OCI-LY1 (cell line): ENCODE measurements around the gene DCX.

Experiments used
- H2AFZ ChIP-seq: fragments of 200-600 bp; sonication (generic), shearing (Covaris generic); 2 replicates; pipeline ENCODE4 v1.6.0; 2014; ENCODE audit warnings: antibody characterized with exemption, mild to moderate bottlenecking, low read length
- H3F3A ChIP-seq: fragments of 200-600 bp; sonication (generic), shearing (Covaris generic); 2 replicates; pipeline ENCODE4 v1.6.0; 2014; ENCODE audit warnings: mild to moderate bottlenecking, antibody characterized with exemption, low read length, moderate library complexity; ENCODE audit not compliant: insufficient read depth
- H3K27ac ChIP-seq: fragments of 200-600 bp; sonication (generic); 2 replicates; pipeline ENCODE4 v1.5.1; 2014; ENCODE audit warnings: low read length, mixed run types, mild to moderate bottlenecking, low read depth; ENCODE audit not compliant: poor library complexity, severe bottlenecking
- H3K27me3 ChIP-seq: fragments of 200-600 bp; sonication (generic); 2 replicates; pipeline ENCODE4 v1.6.0; 2014; ENCODE audit warnings: antibody characterized with exemption, mild to moderate bottlenecking, low read length, moderate library complexity; ENCODE audit not compliant: insufficient read depth
- H3K36me3 ChIP-seq: fragments of 200-600 bp; sonication (generic); 2 replicates; pipeline ENCODE4 v1.6.1; 2014; ENCODE audit warnings: mild to moderate bottlenecking, antibody characterized with exemption, low read length, moderate library complexity, mixed read lengths; ENCODE audit not compliant: insufficient read depth
- H3K4me1 ChIP-seq: fragments of 200-600 bp; sonication (generic); 2 replicates; pipeline ENCODE4 v1.5.1; 2014; ENCODE audit warnings: mild to moderate bottlenecking, low read length, moderate library complexity; ENCODE audit not compliant: insufficient read depth, severe bottlenecking
- H3K4me2 ChIP-seq: fragments of 200-600 bp; sonication (generic), shearing (Covaris generic); 2 replicates; pipeline ENCODE4 v1.6.1; 2014; ENCODE audit warnings: low read length
- H3K4me3 ChIP-seq: fragments of 200-600 bp; sonication (generic); 2 replicates; pipeline ENCODE4 v1.5.1; 2014; ENCODE audit warnings: low read length, low read depth, mild to moderate bottlenecking, mixed read lengths; ENCODE audit not compliant: poor library complexity, severe bottlenecking
- H3K79me2 ChIP-seq: fragments of 200-600 bp; shearing (Covaris generic); 2 replicates; pipeline ENCODE4 v1.6.1; 2016; ENCODE audit warnings: mixed run types, low read length, mixed read lengths; ENCODE audit not compliant: insufficient read depth
- H3K9ac ChIP-seq: fragments of 200-600 bp; sonication (generic), shearing (Covaris generic); 2 replicates; pipeline ENCODE4 v1.6.1; 2014; ENCODE audit warnings: mild to moderate bottlenecking, low read length, mixed read lengths
- H3K9me2 ChIP-seq: fragments of 200-600 bp; sonication (generic), shearing (Covaris generic); 2 replicates; pipeline ENCODE4 v1.6.1; 2014; ENCODE audit warnings: low read depth, mild to moderate bottlenecking, low read length, mixed read lengths
- H3K9me3 ChIP-seq: fragments of 200-600 bp; shearing (Covaris generic); 2 replicates; pipeline ENCODE4 v1.6.1; 2014; ENCODE audit warnings: low read length, mixed read lengths
- H4K20me1 ChIP-seq: fragments of 200-600 bp; sonication (generic), shearing (Covaris generic); 2 replicates; pipeline ENCODE4 v1.6.0; 2016; ENCODE audit warnings: mild to moderate bottlenecking, low read length; ENCODE audit not compliant: insufficient read depth
- CTCF ChIP-seq: fragments of 200-600 bp; sonication (generic), shearing (Covaris generic); IDR thresholded peaks from 2 replicates; pipeline ENCODE4 v1.5.1; 2017; ENCODE audit warnings: mild to moderate bottlenecking, antibody characterized with exemption, low read length, moderate library complexity, mixed read lengths
- EZH2 ChIP-seq: fragments of 200-600 bp; sonication (generic), shearing (Covaris generic); IDR thresholded peaks from 2 replicates; pipeline ENCODE4 v1.8.0; 2017; ENCODE audit warnings: borderline replicate concordance, mixed run types, mild to moderate bottlenecking, antibody characterized with exemption, low read length, moderate library complexity, mixed read lengths

DCX gene

GRCh38 chrX:111376486-111376885 is 35.5 kb downstream of the DCX start:
- H3K27me3 ChIP-seq: no peaks in the 10 kb centered on the region
- no peaks in the 10 kb centered on the region for H3K4me1 ChIP-seq
- H3K36me3 ChIP-seq: no peaks in the 10 kb centered on the region
- H3K9me2 ChIP-seq: no peaks in the 10 kb centered on the region
- H3K79me2 ChIP-seq: no peaks in the 10 kb centered on the region
- H4K20me1 ChIP-seq: no peaks in the 10 kb centered on the region
- no peaks in the 10 kb centered on the region for H3K9me3 ChIP-seq
- no peak for TF ChIP-seq CTCF
- TF ChIP-seq EZH2: no peak
- H3K4me3 ChIP-seq: no peak overlapping the region
- no peak overlapping the region for H3K4me2 ChIP-seq
- H3F3A ChIP-seq: no peaks in the 10 kb centered on the region
- H3K27ac ChIP-seq: no peak overlapping the region
- H2AFZ ChIP-seq: no peak overlapping the region
- no peak overlapping the region for H3K9ac ChIP-seq

GRCh38 chrX:111375747-111376146 is 36.2 kb downstream of the DCX start:
- no peak overlapping the region for H3K27ac ChIP-seq
- H3K9me2 ChIP-seq: no peaks in the 10 kb centered on the region
- no peaks in the 10 kb centered on the region for H4K20me1 ChIP-seq
- H2AFZ ChIP-seq: no peak overlapping the region
- no peaks in the 10 kb centered on the region for H3K27me3 ChIP-seq
- H3F3A ChIP-seq: no peaks in the 10 kb centered on the region
- no peak for TF ChIP-seq CTCF
- TF ChIP-seq EZH2: no peak
- no peaks in the 10 kb centered on the region for H3K9me3 ChIP-seq
- no peak overlapping the region for H3K4me3 ChIP-seq
- H3K79me2 ChIP-seq: no peaks in the 10 kb centered on the region
- H3K9ac ChIP-seq: no peak overlapping the region
- H3K4me2 ChIP-seq: no peak overlapping the region
- no peaks in the 10 kb centered on the region for H3K36me3 ChIP-seq
- H3K4me1 ChIP-seq: no peaks in the 10 kb centered on the region

GRCh38 chrX:111372086-111372485 is 39.9 kb downstream of the DCX start:
- TF ChIP-seq CTCF: no peak
- no peak for TF ChIP-seq EZH2
- Histone ChIP-seq H3K27me3 (no peaks in the 10 kb centered on the region), H3K4me3 (no peak overlapping the region), H3K4me2 (no peak overlapping the region), H3K9me3 (no peaks in the 10 kb centered on the region), H3K9ac (no peak overlapping the region), H2AFZ (no peak overlapping the region), H3K79me2 (no peaks in the 10 kb centered on the region), H3K36me3 (no peaks in the 10 kb centered on the region), H3K4me1 (no peaks in the 10 kb centered on the region), H3F3A (no peaks in the 10 kb centered on the region), H4K20me1 (no peaks in the 10 kb centered on the region), H3K9me2 (no peaks in the 10 kb centered on the region), H3K27ac (no peak overlapping the region)
